Progenitor cell of endocrine pancreas (in vitro differentiated cells): ENCODE measurements around the gene EFNB2. TPM values are rescaled to one million over a fixed set of nuclear protein-coding genes. Genes with fewer than 3 reads are reported as not detected.

Experiments used
- DNase-seq: peaks from one replicate; pipeline ENCODE4 v3.0.0; 2021; ENCODE audit warnings: low spot score; ENCODE audit not compliant: unreplicated experiment
- H3K27ac Mint-ChIP-seq: 2 replicates; pipeline ENCODE4 v1.8.0; 2021; ENCODE audit warnings: mild to moderate bottlenecking, moderate library complexity, mixed read lengths
- H3K27me3 Mint-ChIP-seq: 2 replicates; pipeline ENCODE4 v1.8.0; 2021; ENCODE audit warnings: mixed read lengths
- H3K36me3 Mint-ChIP-seq: 2 replicates; pipeline ENCODE4 v1.8.0; 2022; ENCODE audit warnings: mixed read lengths; ENCODE audit not compliant: insufficient read depth
- H3K4me1 Mint-ChIP-seq: 2 replicates; pipeline ENCODE4 v1.8.0; 2021; ENCODE audit warnings: low read depth, mixed read lengths
- H3K4me3 Mint-ChIP-seq: 2 replicates; pipeline ENCODE4 v1.8.0; 2021; ENCODE audit warnings: low read depth, mild to moderate bottlenecking, moderate library complexity, mixed read lengths
- H3K9me3 Mint-ChIP-seq: 2 replicates; pipeline ENCODE4 v1.8.0; 2021; ENCODE audit warnings: low read depth, mixed read lengths
- total RNA-seq: library from RNA; stranded (reverse); gene quantifications from 2 replicates; pipeline ENCODE4 v1.2.1, GENCODE V29; 2021
- TF ChIP-seq, protein P1 (sequence below): fragments of 200-600 bp; sonication (generic); IDR thresholded peaks from one replicate; pipeline ENCODE4 v1.5.0; 2021; ENCODE audit warnings: antibody characterized with exemption, mild to moderate bottlenecking; ENCODE audit not compliant: unreplicated experiment

Gene EFNB2
- total RNA-seq, 1 donor from 2014 or later: 44.2 TPM

- H3K27ac Mint-ChIP-seq: no peak overlapping the region
- H3K36me3 Mint-ChIP-seq: no peaks in the 10 kb centered on the region
- no peaks in the 10 kb centered on the region for H3K9me3 Mint-ChIP-seq
- peaks cover 25% of the 10 kb centered on the region for H3K27me3 Mint-ChIP-seq
- no peak overlapping the region for H3K4me3 Mint-ChIP-seq
- no peak for DNase-seq
- peaks cover 23% of the 10 kb centered on the region for H3K4me1 Mint-ChIP-seq
- TF ChIP-seq, protein P1, sequence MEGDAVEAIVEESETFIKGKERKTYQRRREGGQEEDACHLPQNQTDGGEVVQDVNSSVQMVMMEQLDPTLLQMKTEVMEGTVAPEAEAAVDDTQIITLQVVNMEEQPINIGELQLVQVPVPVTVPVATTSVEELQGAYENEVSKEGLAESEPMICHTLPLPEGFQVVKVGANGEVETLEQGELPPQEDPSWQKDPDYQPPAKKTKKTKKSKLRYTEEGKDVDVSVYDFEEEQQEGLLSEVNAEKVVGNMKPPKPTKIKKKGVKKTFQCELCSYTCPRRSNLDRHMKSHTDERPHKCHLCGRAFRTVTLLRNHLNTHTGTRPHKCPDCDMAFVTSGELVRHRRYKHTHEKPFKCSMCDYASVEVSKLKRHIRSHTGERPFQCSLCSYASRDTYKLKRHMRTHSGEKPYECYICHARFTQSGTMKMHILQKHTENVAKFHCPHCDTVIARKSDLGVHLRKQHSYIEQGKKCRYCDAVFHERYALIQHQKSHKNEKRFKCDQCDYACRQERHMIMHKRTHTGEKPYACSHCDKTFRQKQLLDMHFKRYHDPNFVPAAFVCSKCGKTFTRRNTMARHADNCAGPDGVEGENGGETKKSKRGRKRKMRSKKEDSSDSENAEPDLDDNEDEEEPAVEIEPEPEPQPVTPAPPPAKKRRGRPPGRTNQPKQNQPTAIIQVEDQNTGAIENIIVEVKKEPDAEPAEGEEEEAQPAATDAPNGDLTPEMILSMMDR: no peak
Measured at GRCh38 chr13:106473154-106473553, 62.3 kb downstream of the EFNB2 start.

DNA sequence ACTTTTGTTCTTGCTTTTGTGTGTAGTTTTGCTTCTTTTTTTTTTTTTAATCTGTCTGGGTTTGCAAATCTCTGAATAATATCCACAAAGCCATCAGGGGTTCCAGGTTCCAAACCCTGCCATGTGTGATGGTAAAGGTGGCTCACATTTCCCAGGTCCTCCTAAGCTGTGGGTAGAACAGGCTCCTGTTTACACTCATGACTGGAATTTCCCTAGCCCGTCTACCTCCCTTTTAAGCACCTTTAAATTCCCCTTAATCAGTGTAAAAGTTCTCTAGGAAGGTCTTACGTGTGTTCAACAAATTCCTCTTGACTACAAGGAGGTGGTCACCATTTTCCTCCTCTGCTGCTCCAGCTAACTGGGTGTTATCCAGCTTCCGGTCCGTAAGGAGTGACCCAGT is 62.8 kb downstream of the EFNB2 start:
- Mint-ChIP-seq H3K4me3 (no peak overlapping the region), H3K4me1 (peaks cover 25% of the 10 kb centered on the region), H3K36me3 (no peaks in the 10 kb centered on the region)

DNA sequence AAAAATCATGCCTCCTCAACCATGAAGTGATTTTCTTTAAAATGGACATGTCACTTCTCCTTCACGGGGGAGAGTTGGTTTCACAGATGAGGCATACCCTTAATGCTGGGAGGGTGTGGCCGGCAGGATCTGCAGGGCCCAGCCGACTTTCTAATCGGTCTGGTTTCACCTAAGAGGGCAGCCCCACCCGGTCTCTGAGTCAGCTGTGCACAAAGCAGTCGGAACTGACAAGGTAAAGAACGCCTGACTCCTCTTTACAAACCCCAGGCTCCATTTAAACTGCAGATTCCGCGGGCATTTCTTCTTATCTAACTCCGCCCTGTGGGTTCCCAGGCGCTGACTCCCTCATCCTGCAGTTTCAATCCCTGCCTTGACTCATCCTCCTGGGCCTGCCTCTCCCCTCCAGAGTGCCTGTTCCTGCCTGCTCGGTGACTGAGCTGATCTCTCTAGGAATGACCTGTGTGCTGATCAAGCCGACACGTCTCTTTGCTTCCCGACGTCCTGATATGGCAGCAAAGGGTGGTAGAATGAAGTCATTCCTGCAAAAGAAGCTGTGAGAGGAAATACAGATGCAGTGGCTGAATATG is 63.4 kb downstream of the EFNB2 start:
- Mint-ChIP-seq H3K4me1 (peaks cover 25% of the 10 kb centered on the region), H3K36me3 (no peaks in the 10 kb centered on the region), H3K27ac (peak overlapping the region; percentile 5), H3K9me3 (no peaks in the 10 kb centered on the region), H3K4me3 (peak overlapping the region; percentile 12), H3K27me3 (peaks cover 34% of the 10 kb centered on the region)
- TF ChIP-seq, protein P1: no peak
- DNase-seq: no peak

More for the DNA sequence above, 62.8 kb downstream of the EFNB2 start:
- Mint-ChIP-seq H3K9me3 (no peaks in the 10 kb centered on the region), H3K27me3 (peaks cover 28% of the 10 kb centered on the region), H3K27ac (peak overlapping the region; percentile 43)
- TF ChIP-seq, protein P1: no peak
- DNase-seq: no peak

DNA sequence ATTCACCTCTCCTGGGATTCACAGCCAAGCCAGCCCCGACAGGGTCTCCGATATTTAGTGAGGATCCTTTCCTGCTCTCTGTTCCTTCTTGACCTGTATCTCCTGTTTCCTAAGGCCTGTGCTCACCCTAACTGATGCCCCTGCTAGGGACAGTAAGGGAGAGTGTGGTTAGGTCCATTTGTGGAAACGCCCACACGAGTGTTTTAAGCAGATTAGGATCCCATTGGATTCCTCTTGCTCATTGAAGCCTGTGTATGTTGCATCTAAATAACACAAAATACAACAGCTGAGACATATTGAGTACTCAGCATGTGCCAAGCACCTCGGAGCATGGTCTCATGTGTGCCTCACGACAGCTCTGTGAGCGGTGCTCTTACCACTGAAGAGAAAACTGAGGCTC is 64.9 kb downstream of the EFNB2 start:
- Mint-ChIP-seq H3K27ac (no peak overlapping the region), H3K36me3 (no peaks in the 10 kb centered on the region), H3K27me3 (peaks cover 34% of the 10 kb centered on the region), H3K9me3 (no peaks in the 10 kb centered on the region), H3K4me3 (no peak overlapping the region), H3K4me1 (peaks cover 17% of the 10 kb centered on the region)
- DNase-seq: no peak
- TF ChIP-seq, protein P1: no peak

- H3K9me3 Mint-ChIP-seq: no peaks in the 10 kb centered on the region
- H3K27ac Mint-ChIP-seq: no peak overlapping the region
- DNase-seq: no peak
- H3K4me1 Mint-ChIP-seq: peaks cover 11% of the 10 kb centered on the region
- no peak overlapping the region for H3K4me3 Mint-ChIP-seq
- H3K27me3 Mint-ChIP-seq: peaks cover 34% of the 10 kb centered on the region
- H3K36me3 Mint-ChIP-seq: no peaks in the 10 kb centered on the region
- TF ChIP-seq, protein P1: no peak
Measured at GRCh38 chr13:106468744-106469590, 66.5 kb downstream of the EFNB2 start.
